HG03354 (cell line): Measurements from ENCODE around the gene EXOC5.

Experiments
- ATAC-seq: cut with Tn5 transposase; IDR thresholded peaks from one replicate; pipeline ENCODE4 v1.9.1; 2021; ENCODE audit warnings: mild to moderate bottlenecking; ENCODE audit not compliant: unreplicated experiment, poor library complexity, severe bottlenecking

The EXOC5 gene

GRCh38 chr14:57171903-57172302 lies 96.8 kb downstream of the EXOC5 start:
- no peak for ATAC-seq

- ATAC-seq = no peak
Observed at GRCh38 chr14:57171363-57171762, 97.3 kb downstream of the EXOC5 start.

- no peak for ATAC-seq
Observed at GRCh38 chr14:57169901-57170300, 98.8 kb downstream of the EXOC5 start.

DNA sequence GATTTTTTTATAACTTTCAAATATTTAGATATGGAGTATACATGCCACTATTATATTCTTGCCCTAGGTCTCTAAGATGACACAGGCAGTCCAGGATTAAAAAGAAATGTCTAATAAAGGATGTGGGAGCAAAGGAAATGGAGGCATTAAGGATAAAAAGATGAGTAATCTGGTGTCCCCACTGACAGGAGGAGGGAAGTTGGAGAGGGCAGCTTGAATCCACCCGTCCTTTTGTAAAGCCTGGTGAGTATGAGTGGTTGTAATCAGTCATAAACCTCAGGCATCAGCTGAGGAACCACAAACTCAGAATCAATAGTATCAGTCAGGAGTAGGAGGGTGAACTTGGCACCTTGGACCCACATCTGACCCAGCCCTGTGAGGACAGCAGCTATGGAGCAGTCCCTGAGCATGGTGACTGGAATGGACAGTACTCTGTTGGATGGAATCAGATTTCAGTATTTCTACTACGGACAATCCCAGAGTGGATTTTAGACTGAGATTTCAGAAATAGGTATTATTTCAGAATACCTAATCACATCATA lies 100.5 kb downstream of the EXOC5 start:
- ATAC-seq = no peak

- no peak for ATAC-seq
Observed at GRCh38 chr14:57161583-57162234, 107.0 kb downstream of the EXOC5 start.

GRCh38 chr14:57160333-57160732 lies 108.4 kb downstream of the EXOC5 start:
- no peak for ATAC-seq

DNA sequence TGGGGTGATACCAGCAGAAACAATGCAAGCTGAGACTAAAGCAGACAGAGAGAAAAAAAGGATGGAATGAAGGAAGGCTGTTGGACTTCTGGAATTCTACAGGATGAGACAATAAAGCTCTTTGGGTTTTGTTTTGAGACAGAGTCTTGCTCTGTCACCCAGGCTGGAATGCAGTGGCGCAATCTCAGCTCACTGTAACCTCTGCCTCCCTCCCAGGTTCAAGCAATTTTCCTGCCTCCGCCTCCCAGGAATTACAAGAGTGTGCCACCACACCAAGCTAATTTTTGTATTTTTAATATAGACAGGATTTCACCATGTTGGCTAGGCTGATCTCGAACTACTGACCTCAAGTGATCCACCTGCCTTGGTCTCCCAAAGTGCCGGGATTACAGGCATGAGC lies 115.4 kb downstream of the EXOC5 start:
- no peak for ATAC-seq
